Stimulated activated CD4-positive, alpha-beta T cell treated with anti-CD3 and anti-CD28 coated beads, Interleukin-1b, Interleukin-23, amount 100 ng/mL, for 24 hours (primary cell): ENCODE data around the gene NEURL1.
"Not testable (repeated sequence)": the region's sequence is repeated elsewhere in the genome, so short reads cannot be mapped to it uniquely, and the experiment has no call there.

Experiments used
- DNase-seq, 4 experiments: peaks; one replicate each; pipeline ENCODE4 v3.0.0-alpha.2; 2020; ENCODE audit warnings: low read depth in 4 of 4, low spot score in 1 of 4

The NEURL1 gene

DNA sequence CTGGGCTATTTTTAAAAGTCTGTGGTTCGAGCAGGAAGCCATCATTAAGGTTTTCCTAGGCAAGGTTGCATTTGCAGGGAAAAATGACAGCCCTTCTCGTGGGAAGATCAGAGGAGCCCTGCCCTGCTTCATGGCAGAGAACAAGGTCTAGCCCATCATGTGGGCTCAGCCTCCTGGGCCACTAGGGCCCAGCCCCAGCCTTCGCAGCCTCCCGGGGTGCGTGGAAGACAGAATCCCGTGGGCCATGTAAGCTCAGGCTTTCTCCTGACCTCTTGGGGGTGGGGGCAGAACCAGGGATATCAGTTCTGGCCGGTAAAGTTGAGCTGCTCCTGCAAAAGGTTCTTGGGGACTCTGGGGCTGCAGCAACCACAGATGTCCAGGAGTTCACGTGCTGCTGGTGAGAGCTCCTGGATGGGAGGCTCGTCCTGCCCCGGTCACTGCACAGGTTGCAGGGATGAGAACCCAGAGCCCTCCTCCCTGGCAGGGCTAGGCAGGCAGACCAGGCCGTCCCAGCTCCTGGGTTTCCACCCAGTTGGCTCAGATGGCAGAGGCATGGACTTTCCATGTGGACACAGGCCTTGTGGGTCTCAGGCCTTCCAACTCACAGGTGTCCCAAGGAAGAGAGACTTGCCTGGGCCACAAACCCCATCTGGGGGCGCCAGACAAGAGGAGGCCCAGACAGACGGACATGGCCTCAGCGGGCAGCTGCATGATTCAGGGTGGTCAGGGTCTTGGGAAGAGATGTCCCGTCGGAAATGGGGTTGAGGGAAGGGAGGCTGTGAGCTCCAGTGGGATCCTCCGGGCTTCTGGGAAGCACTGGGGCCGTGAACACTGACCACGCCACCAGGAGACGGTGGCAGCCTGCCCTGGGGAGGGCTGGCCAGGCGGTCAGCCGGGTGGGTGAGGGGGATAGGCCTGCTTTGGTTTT lies 126.2 kb downstream of the NEURL1 start:
- no peak for DNase-seq

DNA sequence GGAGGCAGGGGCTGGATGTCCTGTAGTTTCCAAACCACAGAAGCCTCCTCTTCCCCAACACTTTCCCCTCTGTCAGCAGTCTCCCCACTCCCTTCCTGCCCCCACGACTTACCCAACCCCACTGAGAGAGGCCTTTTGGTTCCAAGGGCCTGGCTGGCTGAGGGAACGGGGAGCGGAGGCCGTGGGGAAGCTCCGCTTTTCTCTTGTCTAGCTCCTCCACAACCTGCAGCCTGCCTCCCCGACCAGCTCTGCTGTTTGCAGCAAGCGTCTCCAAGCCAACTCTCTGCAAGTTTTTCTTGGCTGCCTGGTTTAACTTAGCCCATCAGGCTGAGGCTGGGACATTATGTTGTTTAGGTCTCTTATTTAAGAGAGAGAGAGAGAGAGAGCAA lies 126.8 kb downstream of the NEURL1 start:
- DNase-seq: no peak

DNA sequence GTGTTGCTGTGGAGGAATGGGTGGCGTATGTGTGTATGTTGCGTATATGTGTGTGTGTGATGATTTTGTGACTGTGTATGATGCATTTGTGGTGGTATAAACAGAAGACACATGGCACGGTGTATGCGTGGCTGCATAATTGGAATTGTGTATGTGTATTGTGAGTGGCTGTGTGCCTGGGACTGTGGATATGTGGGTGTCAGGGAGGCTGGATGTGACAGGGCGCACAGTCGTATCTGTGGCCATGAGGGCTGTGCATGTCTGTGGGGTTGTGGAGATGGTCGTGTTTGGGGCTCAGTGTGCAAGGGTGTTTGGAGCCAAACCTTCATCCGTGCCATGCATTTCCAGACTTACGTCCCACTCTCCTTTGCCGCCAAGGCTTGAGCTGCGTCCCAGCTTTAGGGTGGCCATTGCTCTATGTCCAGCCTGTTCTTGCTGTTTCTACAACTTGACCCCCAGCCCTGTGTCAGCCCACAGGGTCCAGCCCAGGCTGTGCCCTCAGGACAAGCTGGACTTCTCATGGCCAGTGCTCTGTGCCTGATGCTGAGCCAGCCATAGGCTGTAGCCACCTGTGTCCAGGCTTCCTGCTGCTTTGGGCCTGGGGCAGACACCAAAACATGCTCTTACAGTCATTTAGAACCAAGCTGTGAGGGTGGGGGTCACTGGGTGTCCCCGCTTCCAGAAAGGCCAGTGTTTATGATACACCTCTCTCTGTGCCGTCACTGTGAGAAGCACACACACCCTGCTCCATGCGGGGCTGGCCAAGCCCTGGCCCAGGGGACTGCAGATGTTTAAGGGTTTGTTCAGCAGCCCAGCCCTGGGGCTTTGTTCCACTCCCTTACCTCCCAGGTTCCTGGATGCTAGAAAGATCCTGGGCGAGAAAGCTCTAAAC lies 127.6 kb downstream of the NEURL1 start:
- DNase-seq: no peak

DNA sequence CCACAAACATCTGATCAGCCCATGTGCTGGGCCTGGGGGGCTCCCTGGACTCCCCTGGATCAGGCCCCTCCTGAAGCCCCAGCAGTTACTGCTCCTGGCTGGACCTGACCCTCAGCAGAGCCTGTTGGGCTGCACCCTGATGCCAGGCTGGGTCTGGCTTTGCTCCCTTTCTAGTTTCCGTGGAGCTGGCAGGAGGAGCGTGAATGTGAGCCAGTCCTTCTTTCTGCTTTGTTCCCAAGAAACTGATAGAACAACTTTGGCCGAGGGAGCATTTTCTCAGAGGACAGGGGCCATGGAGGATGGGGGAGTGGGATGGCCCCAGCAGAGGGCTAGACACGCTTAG lies 128.2 kb downstream of the NEURL1 start:
- DNase-seq: no peak

DNA sequence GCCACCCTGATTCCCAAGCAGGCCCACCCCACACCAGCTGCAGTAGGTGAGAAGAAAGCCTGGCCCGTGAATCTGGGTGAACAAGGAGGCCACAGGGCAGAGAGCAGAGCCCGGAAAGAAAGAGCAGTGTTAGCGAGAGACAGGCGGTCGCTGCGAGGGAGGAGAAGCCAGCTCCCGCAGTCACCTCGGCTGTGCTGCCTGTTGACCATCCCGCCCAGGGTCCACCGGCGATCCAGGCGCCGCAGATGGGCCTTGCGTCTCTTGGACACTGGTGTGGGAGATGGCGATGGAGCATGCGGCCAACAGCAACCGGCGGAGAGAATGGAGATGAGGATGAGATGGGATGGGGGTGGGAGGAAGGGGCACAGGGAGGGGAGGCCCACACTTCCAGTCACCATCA lies 128.8 kb downstream of the NEURL1 start:
- DNase-seq: no peak

DNA sequence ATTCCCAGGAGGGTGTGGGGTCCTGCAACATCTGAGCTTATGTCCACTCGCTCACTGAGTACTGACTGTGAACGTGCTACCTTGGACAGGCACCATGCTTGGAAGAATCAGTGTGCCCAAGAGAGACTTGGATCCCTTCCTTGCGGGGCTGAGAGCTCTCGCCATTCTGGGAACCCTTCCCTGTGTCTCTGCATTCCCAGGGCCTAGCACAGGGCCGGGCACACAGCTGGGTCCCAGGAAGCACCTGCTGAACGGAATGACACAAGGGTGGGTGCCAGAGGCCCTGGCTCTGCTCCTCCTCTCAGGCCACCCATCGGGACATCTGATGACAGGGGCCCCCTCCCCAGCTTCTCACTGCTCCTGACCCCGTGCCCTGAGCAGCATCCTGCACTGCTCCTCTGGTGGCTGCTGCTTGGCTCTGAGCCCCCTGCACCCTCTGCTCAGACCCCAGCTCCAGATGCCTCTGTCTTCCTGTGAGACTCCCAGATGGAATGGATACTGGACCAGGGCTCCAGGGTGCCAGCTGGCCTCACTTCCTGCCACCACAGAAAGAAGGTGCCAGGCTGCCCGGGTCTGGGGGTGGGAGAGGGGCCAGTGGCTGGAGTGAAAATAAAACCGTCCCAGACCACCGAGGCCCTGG lies 129.6 kb downstream of the NEURL1 start:
- no peak for DNase-seq

DNA sequence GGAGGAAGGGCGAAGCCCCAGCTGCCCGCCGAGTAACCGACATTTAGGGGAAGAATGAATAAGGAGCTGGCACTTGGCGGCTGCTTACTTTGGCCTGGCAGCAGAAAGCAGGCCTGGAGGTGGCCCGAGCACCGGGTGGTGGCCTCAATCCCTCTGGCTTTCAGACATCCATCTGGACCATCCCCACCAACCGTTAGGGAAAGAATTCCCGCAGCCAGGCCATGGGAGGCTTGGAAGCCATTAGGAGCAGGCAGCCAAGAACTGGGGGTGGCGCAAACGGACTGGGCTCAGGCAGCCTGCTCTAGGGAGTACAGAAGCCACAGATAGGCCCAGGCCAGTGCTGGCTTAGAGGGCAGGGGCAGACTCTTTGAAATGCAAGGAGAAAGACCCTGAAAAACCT lies 132.7 kb downstream of the NEURL1 start:
- DNase-seq: no peak

DNA sequence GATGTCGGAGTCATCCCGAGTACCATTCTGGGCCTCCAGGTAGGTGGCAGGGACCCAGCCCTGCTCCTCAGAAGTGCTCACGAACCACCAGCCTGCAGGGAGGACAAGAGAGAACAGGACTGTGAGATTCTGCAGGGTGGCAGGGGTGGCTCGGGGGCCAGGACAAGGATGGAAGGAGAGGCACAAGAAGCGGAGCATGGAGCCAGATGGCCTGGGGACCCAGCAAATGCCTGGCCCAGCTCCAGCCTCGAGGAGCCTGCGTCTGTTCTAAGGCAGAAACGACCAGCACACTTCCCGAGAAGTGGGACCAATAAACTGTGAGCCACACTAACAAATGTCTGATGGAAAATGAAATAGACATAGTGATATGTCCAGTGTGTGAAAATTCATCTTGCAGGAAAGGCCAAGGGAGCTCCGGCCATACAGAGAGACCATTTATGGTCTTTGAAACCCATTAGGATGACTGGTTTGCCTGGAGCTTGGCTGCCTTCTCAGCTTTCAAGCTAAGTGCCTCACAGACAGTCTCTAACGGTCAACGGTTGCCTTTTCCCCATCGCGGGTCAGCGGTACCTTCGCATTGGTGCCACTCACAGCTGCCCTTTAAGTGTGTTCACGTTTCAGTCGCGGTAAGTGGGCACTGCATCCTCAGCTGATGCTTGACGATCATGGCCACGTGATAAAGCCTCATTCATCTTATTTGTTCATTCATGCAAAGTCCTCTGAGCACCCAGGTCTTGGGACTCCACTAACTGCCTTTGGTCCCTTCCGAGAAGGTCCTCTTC lies 133.8 kb downstream of the NEURL1 start:
- no peak for DNase-seq

DNA sequence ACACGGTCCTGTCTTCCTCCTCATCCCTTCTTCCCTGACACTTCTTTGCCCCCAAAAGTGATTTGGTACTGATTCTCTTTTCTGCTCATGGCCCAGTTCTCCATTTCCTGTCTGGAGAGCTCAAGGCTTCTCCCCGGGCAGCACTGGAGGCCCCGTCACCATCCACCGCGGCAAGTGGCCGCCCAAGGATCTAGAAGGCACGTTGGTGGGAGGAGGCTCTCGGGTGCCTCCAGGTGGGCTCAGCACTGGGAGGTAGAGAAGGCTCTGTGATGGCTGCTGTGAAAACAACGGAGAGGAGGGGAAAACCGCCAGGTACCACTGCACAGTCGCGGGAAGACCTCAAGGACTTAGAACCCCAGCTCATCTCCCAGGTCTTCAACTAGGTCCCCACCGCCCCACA lies 134.4 kb downstream of the NEURL1 start:
- DNase-seq: no peak

DNA sequence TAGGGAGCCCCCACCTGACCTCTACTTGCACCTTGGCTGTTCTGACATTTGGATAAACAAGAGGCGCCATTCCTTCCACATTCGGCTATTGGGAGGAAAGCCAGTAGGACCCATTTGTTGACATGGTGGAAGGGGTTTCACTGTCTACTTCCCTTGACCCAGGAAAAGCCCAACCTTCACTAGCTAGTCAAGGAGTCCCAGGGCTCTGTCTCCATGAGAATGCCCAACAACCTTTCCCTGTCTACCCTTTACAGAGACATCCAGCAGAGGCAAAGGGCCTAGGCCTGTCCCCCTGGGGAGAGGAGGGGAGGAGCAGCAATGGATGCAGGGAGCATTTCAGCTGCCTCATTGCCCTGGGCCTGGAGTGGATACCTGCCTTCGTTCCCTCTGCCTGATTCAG lies 136.1 kb downstream of the NEURL1 start:
- no peak for DNase-seq

DNA sequence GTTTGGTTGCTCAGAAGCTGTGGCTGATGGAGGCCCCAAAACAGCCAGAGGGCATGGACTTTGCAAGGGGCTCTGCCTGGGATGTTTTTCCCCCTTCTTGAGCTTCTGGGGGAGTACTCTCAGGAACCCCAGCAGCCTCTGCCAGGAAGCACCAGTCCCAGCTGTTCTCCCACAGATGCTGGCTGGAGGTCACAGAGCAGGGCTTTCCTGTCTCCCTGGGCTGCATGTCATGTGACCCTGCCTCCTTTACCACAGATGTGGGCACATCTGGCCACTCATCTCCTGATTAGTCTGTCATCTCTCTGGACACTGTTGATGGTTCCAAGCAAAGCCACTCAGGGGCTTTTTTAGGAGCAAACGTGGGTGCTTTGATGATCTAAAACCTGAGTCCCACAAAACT lies 136.7 kb downstream of the NEURL1 start:
- DNase-seq: no peak

DNA sequence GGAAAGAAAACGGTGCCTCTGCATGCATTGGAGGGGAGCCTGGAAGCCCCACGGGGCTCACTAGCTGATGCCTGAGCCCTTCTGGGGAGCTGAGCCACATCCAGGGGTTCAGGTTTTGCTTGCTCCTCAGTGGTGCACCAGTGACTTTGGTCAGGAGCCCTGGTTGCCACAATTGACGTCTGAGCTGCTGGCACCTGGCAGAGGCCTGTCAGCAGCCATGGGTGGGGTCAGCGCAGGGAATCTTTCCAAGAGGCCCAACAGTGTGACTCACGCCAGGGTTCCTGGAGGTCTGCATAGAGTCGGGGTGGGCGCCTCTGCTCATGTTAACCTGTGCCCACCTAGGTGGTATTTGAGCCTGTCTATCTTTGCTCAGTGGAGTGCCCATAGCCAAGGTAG lies 138.7 kb downstream of the NEURL1 start:
- DNase-seq: no peak

DNA sequence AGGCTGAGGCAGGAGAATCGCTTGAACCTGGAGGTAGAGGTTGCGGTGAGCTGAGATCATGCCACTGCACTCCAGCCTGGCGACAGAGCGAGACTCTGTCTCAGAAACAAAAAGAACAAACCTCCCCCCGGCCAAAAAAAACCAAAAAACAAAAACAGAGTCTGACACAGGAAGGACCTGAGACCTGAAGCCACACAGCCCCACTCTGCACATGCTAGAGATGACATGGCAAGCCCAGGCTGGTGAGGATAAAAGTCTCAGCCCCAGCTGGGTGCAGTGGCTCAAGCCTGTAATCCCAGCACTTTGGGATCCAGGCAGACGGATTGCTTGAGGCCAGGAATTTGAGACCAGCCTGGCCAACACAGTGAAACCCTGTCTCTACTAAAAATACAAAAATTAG lies 139.4 kb downstream of the NEURL1 start:
- DNase-seq: not testable (repeated sequence)

DNA sequence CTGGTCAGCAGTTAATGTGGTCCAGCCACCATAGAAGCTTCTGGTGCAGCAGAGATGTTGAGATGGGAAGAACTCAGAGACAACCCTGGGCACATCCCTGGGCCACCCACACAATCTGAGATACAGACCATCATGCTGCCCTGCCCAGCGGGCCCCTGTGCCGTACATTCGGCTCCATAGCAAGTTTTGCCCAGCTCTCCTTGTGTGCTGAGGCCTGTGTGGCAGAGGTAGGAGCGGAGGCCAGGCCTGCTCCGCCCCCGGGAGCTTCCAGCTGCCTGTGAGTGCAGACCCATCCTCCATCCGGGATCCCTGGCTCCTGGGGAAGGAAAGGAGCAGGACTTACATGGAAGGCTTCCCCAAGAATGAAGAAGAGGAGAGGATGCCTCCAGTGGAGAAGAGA lies 140.3 kb downstream of the NEURL1 start:
- DNase-seq: no peak

DNA sequence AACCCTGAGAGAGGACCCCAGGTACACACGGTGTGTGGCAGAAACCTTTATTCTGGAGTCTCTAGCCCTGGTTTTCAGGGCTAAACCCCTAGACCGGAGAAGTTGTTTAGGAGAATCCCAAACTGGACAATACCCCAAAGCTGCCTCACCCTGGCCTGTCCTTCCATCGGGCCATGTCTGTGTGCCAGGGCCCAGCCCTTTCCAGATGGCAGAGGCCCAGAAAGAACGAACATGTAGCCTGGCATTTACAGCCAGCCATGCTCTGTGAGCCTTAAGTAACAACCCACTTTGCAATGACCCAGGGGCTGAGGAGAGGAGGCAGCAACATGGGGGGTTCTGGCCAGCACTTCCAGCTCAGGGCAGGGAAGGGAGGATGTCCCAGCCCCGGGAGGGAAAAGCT lies 142.1 kb downstream of the NEURL1 start:
- DNase-seq: no peak

DNA sequence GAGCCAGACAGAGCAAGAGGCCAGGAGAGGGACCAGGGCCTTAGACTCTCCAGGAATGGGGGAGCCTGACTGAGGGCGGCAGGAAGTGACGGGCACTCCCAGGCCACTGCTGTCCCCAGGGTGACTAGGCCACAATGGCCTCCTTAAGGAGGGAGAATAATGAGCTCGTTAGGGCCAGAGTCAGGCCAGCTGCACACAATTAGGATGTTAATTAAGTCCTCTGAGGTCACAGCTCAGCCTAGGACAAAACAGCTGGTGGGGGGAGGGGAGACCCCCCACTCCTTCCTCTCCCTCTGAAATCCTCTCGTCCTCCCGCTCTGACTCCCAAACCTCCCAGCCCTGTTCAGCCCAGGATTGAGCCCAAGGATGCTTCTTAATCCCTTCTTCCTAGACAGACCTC lies 143.0 kb downstream of the NEURL1 start:
- DNase-seq: no peak

DNA sequence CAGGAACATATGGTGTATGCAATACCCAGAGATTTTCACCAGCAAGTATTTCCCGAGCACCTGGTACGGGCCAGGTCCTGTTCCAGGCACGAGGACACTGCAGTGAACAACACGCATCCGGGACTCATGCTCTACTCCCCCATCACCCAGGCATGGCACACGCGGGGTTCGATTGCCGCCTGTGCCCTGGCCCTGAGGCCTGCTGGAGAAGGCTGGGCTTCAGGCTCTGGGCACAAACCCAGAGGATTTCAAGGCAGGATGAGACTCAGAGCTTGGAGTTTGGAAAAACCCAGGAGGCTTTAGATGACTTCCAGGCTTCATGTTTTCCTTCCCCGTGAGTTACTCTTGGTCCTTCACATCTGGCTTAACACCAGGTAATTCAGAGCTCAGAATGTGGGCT lies 143.5 kb downstream of the NEURL1 start:
- DNase-seq: no peak

DNA sequence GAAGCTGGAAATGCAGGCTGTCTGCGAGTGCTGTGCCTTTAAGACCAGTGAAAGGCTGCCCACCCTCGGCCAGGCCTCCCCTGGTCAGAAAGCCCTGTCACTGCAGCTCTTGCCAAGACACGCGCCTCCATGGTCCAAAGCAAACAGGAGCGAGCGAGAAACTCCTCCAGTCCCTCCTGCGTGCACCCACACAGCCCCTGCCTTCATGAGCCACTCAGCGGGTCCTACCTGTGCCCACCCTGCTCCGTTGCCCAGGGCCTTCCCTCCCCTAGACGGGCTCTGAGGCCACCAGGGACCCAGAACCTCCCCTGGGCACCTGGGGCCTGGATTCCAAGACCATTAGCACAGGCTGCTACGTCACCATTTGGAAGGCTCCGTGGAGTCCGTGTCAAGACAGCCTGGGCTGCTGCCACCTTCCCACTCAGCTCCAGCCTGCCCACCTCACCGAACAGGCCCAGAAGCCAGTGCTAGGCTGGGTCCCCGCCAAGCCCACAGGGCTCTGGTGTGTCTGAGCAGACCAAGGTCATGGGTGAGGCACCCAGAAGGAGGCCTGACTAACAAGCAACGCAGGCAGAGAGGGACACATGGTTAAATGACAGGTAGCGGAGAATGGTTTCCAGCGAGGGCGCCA lies 144.5 kb downstream of the NEURL1 start:
- no peak for DNase-seq

DNA sequence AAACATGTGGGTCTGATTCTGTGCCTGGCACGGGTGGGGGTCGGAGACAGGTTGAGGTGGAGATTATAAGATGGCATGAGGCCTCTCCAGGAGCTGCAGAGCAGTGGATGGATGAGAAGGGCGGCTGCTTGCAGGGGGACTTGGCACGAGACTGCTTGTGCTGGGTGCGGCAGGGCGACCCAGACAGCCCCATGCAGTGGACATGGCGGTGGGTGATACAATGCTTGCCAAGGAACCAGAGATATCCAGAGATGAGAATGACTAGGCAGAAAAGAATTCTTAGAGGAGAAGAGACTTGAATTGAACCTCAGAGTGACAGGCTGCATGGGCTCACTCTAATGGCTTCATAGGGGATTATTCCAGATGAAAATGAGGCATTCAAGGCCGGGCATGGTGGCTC lies 145.4 kb downstream of the NEURL1 start:
- DNase-seq: no peak

DNA sequence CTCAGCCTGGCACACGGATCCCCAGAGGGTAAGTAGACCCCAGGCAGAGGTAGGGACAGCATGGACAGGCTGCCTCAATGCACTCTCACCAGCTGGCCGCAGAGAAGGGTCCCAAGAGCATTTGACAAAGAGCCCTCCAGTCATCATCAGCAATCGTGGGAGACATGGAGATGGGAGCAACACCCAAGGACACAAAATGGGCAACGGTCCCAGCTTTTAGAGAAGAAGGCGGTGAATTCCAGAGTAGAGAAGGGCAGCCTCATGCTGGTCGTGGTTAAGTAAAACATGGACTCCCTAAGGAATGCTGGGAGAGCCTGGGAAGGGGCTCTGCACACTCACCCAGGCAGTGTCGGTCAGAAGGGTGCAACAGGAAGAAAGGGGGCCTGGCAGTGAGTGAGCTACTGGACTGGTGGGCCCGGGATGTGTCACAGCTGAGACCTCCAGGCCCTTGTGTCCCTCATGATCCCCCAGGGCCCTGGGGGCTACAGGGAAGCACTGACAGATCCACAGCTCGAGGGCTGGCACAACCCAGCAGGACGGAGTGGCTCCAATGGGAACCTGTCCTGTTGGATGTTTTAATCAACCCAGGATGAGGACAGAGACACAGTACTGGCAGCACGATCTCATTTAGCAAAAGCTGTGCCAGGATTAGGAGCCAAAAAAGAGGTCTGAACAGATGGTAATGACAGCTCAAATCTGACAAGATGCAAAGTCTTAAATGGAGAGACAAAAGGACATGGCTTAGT lies 147.1 kb downstream of the NEURL1 start:
- DNase-seq: no peak
